ENCODE data around the gene C16orf96.

C16orf96 gene
- 0.26 to 0.48 reads per million in 2 experiments for total RNA-seq

- DNase-seq (ENCODE audit: low read depth) = no peak
These were observed at the start of gene C16orf96 for GRCh38 chr16:4556112-4556511. TSS of gene C16orf96 (plus strand) at chr16:4556340. CDS start at chr16:4556490, 150 bp downstream.

- DNase-seq (ENCODE audit: low read depth) = peak; percentile 45
These were observed 49.7 kb upstream of the C16orf96 start for GRCh38 chr16:4506450-4506849.

GRCh38 chr16:4507588-4508345, 48.4 kb upstream of the C16orf96 start:
- no peak for DNase-seq (ENCODE audit: low read depth)

GRCh38 chr16:4508806-4509205, 47.3 kb upstream of the C16orf96 start:
- DNase-seq (ENCODE audit: low read depth) = no peak

GRCh38 chr16:4509420-4509819, 46.7 kb upstream of the C16orf96 start:
- DNase-seq (ENCODE audit: low read depth) = no peak

GRCh38 chr16:4510131-4510530, 46.0 kb upstream of the C16orf96 start:
- no peak for DNase-seq (ENCODE audit: low read depth)

GRCh38 chr16:4510747-4511426, 45.3 kb upstream of the C16orf96 start:
- no peak for DNase-seq (ENCODE audit: low read depth)

GRCh38 chr16:4511441-4512082, 44.6 kb upstream of the C16orf96 start:
- no peak for DNase-seq (ENCODE audit: low read depth)

- no peak for DNase-seq (ENCODE audit: low read depth)
These were observed 43.7 kb upstream of the C16orf96 start for GRCh38 chr16:4512473-4512872.

GRCh38 chr16:4513086-4513860, 42.9 kb upstream of the C16orf96 start:
- no peak for DNase-seq (ENCODE audit: low read depth)

GRCh38 chr16:4513881-4514280, 42.3 kb upstream of the C16orf96 start:
- no peak for DNase-seq (ENCODE audit: low read depth)

- no peak for DNase-seq (ENCODE audit: low read depth)
These were observed 41.5 kb upstream of the C16orf96 start for GRCh38 chr16:4514606-4515005.

- no peak for DNase-seq (ENCODE audit: low read depth)
These were observed 40.4 kb upstream of the C16orf96 start for GRCh38 chr16:4515611-4516233.

GRCh38 chr16:4517812-4518680, 38.1 kb upstream of the C16orf96 start:
- DNase-seq (ENCODE audit: low read depth) = no peak

- no peak for DNase-seq (ENCODE audit: low read depth)
These were observed 36.7 kb upstream of the C16orf96 start for GRCh38 chr16:4519274-4520058.

- no peak for DNase-seq (ENCODE audit: low read depth)
These were observed 35.2 kb upstream of the C16orf96 start for GRCh38 chr16:4520913-4521312.

- no peak for DNase-seq (ENCODE audit: low read depth)
These were observed 34.0 kb upstream of the C16orf96 start for GRCh38 chr16:4522051-4522581.

GRCh38 chr16:4523686-4524085, 32.5 kb upstream of the C16orf96 start:
- no peak for DNase-seq (ENCODE audit: low read depth)

- no peak for DNase-seq (ENCODE audit: low read depth)
These were observed 31.6 kb upstream of the C16orf96 start for GRCh38 chr16:4524571-4524970.

GRCh38 chr16:4525069-4525468, 31.1 kb upstream of the C16orf96 start:
- no peak for DNase-seq (ENCODE audit: low read depth)
